HG03432 (cell line): ENCODE measurements around the gene STARD7.

Experiments used
- ATAC-seq: cut with Tn5 transposase; IDR thresholded peaks from one replicate; pipeline ENCODE4 v1.9.1; 2021; ENCODE audit warnings: mild to moderate bottlenecking, moderate library complexity; ENCODE audit not compliant: unreplicated experiment

The STARD7 gene

DNA sequence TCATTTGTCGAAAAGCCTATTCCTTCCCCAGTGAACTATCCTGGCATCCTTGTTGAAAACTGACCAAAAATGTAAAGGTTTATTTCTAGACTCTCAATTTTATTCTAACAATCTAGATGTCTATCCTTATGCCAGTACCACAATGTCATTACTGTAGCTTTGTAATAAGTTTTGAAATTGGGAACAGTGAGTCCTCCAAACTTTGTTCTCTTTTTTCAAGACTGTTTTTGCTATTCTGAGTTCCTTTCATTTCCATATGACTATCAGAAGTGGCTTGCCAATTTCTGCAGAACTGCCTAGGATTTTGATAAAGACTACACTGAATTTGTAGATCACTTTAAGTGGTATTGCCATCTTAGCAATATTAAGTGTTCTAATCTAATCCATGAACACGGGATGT, 9.7 kb downstream of the STARD7 start:
- ATAC-seq = no peak

DNA sequence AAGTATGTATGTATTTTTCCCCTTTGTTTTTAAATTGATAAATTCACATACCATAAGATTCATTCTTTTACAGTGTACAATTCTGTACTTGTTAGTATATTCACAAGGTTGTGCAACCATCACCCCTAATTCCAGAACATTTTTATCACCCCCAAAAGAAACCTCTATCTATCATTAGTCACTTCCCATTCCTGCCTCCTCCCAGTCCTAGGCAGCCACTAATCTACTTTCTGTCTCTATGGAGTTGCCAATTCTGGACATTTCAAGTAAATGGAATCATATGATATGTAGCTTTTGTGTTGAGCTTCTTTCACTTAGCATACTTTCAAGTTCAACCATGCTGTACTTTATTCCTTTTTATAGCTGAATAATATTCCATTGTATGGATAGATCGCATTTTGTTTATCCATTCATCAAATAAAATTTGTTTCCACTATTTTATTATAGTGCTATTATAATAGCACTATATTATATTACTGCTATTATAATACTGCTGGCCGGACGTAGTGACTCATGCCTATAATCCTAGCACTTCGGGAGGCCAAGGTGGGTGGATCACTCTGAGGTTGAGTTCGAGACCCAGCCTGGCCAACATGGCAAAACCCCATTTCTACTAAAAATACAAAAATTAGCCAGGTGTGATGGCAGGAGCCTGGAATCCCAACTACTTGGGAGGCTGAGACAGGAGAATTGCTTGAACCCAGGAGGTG, 10.9 kb downstream of the STARD7 start:
- no peak for ATAC-seq

DNA sequence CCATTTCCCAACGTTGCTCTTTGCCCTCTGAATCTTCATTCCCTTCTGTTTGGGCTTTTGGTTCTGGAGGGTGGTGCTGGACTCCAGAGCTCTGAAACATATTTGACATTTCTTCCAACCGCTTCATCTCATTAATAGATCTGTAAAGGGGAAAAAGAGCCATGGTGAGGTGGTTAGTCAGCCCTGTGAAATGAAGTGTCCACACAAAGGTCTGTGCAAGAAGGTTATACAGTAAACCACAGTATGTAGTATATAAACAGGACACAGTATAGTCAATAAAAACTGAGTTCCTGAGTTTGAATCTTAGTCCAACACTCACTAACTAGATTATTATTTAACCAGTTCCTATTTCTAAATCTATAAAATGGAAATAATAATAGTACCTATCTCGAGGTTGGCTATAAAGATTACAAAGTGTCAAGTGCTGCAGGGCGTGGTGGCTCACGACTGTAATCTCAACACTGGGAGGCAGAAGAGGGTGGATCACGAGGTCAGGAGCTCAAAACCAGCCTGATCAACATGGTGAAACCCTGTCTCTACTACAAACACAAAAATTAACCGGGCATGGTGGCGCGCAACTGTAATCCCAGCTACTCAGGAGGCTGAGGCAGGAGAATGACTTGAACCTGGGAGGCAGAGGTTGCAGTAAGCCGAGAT, 13.1 kb downstream of the STARD7 start:
- ATAC-seq = no peak

DNA sequence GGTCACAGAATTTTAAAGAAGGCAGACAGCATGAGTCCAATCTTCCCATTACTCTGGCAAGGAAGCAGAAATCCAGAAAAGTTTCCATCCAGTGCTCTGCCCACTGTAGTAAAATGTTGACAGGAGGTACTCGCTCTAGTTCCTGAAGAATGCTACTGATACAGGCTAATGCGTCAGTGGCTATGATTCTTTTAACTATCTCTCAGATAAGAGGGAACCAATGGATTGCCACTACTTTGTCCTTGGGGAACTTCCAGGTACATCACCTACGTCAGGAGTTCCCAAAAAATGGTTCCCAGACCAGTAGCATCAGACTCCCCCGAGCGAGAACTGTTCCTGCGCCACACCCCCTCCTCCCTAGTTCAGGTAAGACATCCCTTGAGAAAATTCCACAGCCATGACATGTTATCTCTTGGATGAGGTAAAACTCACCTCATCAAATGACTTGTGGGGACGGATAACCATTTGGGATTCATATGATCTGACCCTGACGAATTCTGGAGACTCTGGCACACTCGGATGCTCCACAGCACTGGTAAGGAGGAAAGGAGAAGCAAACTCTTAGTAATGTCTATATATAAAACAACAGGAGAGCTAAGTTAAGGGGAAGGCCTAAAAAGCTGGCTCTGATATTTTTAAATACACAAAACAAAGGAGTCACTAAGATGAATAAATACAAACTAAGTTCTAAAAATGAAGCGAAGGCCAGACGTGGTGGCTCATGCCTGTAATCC, 16.5 kb downstream of the STARD7 start:
- ATAC-seq = no peak

GRCh38 chr2:96188821-96189526, 19.7 kb downstream of the STARD7 start:
- no peak for ATAC-seq

GRCh38 chr2:96186562-96186961, 22.1 kb downstream of the STARD7 start:
- no peak for ATAC-seq

DNA sequence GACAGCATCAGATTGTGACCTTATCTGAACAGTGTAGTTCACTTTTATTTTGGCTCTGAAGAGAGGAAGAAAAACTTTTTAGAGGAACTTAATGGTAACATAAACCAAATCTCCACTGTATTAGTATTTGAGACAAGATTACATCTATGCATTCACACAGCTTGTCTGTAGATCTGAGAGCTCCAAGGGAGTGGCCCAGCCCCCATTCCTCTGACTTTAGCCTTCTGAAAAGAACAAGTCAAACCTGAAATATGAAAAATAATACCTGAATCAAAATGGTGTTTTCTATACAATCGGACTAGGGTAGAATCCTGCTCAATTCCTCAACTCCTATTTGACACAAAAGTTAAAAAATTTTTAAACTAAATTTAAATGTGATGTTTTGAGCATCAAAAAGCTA, 23.1 kb downstream of the STARD7 start:
- no peak for ATAC-seq

GRCh38 chr2:96184989-96185388, 23.6 kb downstream of the STARD7 start:
- no peak for ATAC-seq

DNA sequence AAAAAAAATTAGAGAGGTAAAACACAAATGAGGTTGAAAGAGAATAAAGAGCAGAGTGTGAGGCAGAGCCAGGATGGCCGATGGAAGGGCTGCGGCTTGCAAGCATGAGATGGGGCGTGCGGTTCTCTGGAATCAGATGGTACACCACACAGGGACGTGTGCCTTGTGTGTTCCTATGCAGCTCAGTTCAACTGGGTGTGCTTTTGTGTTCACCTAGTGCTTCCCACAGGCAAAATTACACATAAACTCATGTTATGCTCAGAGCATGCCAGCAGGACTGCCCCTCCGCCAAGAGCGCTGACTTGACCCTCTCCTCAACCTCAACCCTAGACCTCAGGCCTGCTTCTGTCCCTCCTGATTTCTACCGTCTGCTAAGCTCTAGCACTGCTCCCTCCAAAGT, 24.4 kb downstream of the STARD7 start:
- no peak for ATAC-seq

DNA sequence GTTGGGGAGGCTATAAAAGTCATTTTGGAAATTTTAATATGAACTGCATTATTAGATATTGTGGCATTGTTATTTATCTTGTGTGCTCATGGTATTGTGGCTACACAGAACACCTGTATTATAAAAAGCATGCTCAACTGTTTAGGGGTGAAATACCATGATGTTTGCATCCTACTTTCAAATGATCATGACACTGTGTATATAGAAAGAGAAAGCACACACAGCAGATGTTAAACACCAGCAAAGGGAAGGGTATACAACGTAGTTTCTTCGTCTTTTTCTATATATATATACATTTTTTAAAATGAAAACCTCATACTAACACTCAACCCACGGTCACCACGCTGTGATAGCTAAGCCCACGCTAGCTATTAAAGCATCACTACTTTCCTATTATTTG, 27.1 kb downstream of the STARD7 start:
- ATAC-seq = no peak

- no peak for ATAC-seq
Measured at GRCh38 chr2:96180521-96180920, 28.1 kb downstream of the STARD7 start.

DNA sequence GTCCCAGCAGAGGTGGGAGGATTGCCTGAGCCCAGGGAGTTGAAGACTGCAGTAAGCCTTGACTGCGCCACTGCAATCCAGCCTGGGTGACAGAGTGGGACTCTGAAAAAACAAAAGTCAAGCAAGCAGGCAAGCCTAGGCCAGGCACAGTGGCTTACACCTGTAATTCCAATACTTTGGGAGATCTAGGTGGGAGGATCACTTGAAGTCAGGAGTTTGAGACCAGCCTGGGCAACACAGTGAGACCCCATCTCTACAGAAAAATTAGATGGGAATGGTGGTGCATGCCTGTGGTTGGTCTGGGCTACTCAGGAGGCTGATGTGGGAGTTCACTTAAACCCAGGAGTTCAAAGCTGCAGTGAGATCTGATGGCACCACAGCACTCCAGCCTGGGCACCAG, 28.6 kb downstream of the STARD7 start:
- no peak for ATAC-seq

DNA sequence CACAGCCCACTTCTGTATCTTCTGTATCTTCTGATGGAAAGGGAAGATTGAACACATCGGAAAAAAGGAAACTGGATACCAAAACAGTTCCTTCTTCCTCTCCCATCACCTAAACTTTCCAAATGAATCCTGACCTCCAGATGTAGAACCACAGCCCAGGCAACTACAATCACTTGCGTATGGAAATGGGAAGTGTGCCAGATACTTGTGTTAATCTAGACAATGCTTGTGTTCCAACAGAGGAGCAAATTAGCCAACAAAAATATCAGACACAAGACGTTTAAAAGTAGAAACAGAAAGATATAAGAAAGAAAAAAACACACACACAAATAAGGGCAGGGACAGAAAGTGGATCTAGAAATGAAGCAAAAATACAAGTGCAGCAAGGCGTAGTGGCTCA, 32.0 kb downstream of the STARD7 start:
- no peak for ATAC-seq

DNA sequence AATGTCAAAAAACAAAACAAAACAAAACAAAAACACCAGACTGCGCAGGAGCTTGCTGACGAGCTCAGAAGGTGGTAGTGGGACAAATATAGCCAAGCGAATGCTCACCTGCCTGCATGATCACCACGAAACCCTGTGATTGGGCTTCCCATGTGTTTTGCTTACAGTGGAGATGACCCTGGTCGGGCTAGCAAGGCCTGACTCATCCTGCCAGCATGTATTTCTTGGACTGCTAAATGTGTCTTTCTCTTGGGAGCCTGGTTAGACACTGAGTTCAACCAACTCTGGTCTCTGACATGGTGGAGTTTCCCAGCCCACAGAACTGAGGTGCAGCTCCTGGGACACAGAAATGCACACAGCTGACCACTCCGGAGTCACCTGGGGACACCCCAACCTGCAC, 32.7 kb downstream of the STARD7 start:
- ATAC-seq = no peak

DNA sequence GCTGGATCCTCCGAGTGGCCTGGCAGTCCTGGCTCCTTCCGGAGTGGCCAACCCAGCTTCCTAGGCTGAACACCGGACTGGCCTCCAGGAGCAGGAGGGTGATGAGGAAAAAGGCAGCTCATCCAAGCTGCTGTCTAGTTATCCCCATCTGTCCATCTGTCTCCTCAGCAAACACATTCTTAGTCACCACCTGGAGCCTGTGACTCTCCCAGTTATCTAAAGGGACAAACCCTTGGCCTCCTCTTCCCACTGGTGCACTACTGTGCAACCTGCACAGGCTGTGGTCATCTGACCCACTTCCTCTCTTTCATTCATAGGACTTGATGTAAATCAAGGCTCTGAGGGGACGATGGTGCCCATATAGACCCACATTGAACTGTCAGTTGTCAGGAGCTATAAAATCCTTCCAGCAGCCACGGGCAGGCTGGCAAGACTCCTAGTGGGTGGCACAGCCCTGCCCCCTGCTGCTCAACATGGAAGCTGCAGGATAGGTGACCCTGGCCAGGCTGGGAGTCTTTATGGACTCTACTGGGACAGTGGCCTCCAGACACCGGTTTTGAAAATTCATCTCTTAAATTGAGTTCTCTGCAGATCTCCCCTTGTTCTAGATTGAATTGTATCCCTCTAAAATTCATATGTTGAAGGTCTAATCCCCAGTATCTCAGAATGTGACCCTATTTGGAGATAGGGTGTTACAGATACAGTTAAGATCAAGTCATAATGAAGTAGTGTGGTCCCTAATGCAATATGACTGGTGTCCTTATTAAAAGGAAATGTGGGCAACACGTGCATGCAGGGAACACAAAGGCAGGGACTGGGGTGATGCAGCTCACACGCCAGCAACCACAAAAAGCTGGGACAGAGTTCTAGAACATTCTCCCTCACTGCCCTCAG, 34.1 kb downstream of the STARD7 start:
- ATAC-seq = peak; percentile 72

DNA sequence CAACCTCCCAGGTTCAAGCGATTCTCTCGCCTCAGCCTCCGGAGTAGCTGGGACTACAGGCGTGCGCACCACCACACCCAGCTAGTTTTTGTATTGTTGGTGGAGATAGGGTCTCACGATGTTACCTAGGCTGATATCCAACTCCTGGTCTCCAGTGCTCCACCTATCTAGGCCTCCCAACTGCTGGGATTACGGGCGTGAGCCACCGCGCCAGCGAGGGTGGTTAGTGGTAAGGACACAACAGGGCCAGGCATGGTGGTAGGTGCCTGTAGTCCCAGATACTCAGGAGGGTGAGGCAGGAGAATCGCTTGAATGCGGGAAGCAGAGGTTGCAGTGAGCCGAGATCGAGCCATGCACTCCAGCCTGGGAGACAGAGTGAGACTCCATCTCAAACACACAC, 36.8 kb downstream of the STARD7 start:
- ATAC-seq = no peak

DNA sequence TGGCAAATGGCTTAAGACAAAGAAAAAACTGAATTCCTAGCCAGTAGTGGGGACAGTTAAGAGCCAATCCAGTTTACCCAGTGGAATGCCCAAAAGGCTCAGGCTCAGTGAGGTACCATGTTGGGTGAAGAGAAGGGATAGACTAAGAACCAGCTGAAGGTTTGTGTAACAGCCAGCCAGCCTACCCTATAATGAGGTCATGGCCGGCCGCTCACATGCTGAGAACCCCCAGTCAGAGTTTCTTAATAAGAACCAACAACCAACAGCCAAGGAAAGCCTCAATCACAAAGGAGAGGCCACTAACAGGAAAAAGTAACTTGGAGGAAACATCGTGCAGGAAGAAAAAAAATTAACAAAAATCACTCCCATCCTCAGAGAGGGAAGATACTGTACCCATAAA, 38.0 kb downstream of the STARD7 start:
- ATAC-seq = no peak

GRCh38 chr2:96169868-96170507, 38.6 kb downstream of the STARD7 start:
- no peak for ATAC-seq

GRCh38 chr2:96167407-96168013, 41.1 kb downstream of the STARD7 start:
- ATAC-seq = no peak
